IMR-90 (cell line): Measurements from ENCODE around the gene WDR62. TPM values are rescaled to one million over a fixed set of nuclear protein-coding genes. Genes with fewer than 3 reads are reported as not detected.

ENCODE experiments used
- ATAC-seq: fragments of 200-7000 bp; cut with Tn5 transposase; 2 replicates; pipeline ENCODE4 v1.9.1; 2020; ENCODE audit warnings: low read depth, mild to moderate bottlenecking, moderate library complexity
- BruUV-seq: library from RNA; stranded (reverse); fragments of 400-500 nt; replicated peaks from 2 replicates; lab custom pipeline; 2021; lab: Mats Ljungman, UMichigan
- CTCF ChIA-PET: fragments of 300-600 bp; formaldehyde crosslinking; extraction: SDS; loops from one replicate; lab custom pipeline; 2021; ENCODE audit warnings: antibody characterized with exemption; lab: Yijun Ruan, JAX
- POLR2A ChIA-PET: fragments of 300-600 bp; sonication (Branson Sonifier 250); formaldehyde crosslinking; loops from one replicate; lab custom pipeline; 2022; ENCODE audit warnings: antibody characterized with exemption; ENCODE audit not compliant: unreplicated experiment; lab: Charles Lee
- DNase-seq: peaks from one replicate; pipeline ENCODE4 v3.0.0; 2013
- H2AFZ ChIP-seq: replicated peaks from 2 replicates; pipeline ENCODE3; 2013; ENCODE audit warnings: low read length, mild to moderate bottlenecking; ENCODE audit not compliant: poor library complexity
- H2AK5ac ChIP-seq: 2 replicates; pipeline ENCODE4 v1.6.1; 2013; ENCODE audit warnings: low read depth, low read length, inconsistent platforms
- H2AK9ac ChIP-seq: replicated peaks from 2 replicates; pipeline ENCODE3; 2013; ENCODE audit warnings: mild to moderate bottlenecking, low read depth, low read length, moderate library complexity; ENCODE audit not compliant: poor library complexity
- H2BK120ac ChIP-seq: 2 replicates; pipeline ENCODE4 v1.6.1; 2013; ENCODE audit warnings: low read depth, low read length, inconsistent platforms
- H2BK15ac ChIP-seq: 3 replicates; pipeline ENCODE4 v1.6.1; 2013; ENCODE audit warnings: low read depth, low read length, inconsistent platforms
- H2BK20ac ChIP-seq: 2 replicates; pipeline ENCODE4 v1.6.1; 2013; ENCODE audit warnings: low read depth, mild to moderate bottlenecking, inconsistent platforms, low read length, moderate library complexity
- H2BK5ac ChIP-seq: 2 replicates; pipeline ENCODE4 v1.6.1; 2013; ENCODE audit warnings: mild to moderate bottlenecking, low read depth, low read length, inconsistent platforms; ENCODE audit not compliant: poor library complexity, severe bottlenecking
- H3K14ac ChIP-seq: replicated peaks from 2 replicates; pipeline ENCODE4 v1.6.1; 2013; ENCODE audit warnings: low read depth, low read length, inconsistent platforms
- H3K18ac ChIP-seq: 2 replicates; pipeline ENCODE4 v1.6.1; 2013; ENCODE audit warnings: low read depth, low read length, control low read depth
- H3K23ac ChIP-seq: 2 replicates; pipeline ENCODE4 v1.6.1; 2013; ENCODE audit warnings: low read depth, low read length, inconsistent platforms
- H3K27ac ChIP-seq: 2 replicates; pipeline ENCODE4 v1.5.1; 2013; ENCODE audit warnings: mild to moderate bottlenecking, control low read depth, low read length; ENCODE audit not compliant: insufficient read depth
- H3K27me3 ChIP-seq: 2 replicates; pipeline ENCODE4 v1.6.1; 2013; ENCODE audit warnings: low read length; ENCODE audit not compliant: control insufficient read depth, insufficient read depth
- H3K36me3 ChIP-seq: 2 replicates; pipeline ENCODE4 v1.6.1; 2013; ENCODE audit warnings: low read length, mixed read lengths; ENCODE audit not compliant: control insufficient read depth, insufficient read depth
- H3K4ac ChIP-seq: 2 replicates; pipeline ENCODE4 v1.6.1; 2013; ENCODE audit warnings: low read depth, low read length, inconsistent platforms
- H3K4me1 ChIP-seq: 2 replicates; pipeline ENCODE4 v1.6.1; 2013; ENCODE audit warnings: low read length, mixed read lengths; ENCODE audit not compliant: control insufficient read depth, insufficient read depth
- H3K4me2 ChIP-seq: 2 replicates; pipeline ENCODE4 v1.6.1; 2013; ENCODE audit warnings: low read depth, mild to moderate bottlenecking, control low read depth, low read length, moderate library complexity
- H3K4me3 ChIP-seq: 2 replicates; pipeline ENCODE4 v1.5.1; 2013; ENCODE audit warnings: low read depth, mild to moderate bottlenecking, control low read depth, low read length, moderate library complexity; ENCODE audit not compliant: insufficient read depth
- H3K56ac ChIP-seq: 2 replicates; pipeline ENCODE4 v1.6.1; 2013; ENCODE audit warnings: low read length, inconsistent platforms; ENCODE audit not compliant: insufficient read depth; ENCODE audit errors: extremely low read depth
- H3K79me1 ChIP-seq, 2 experiments: 2 replicates each; pipeline ENCODE4 v1.6.1; 2013; ENCODE audit warnings: low read length in 2 of 2, inconsistent platforms in 1 of 2, low read depth in 1 of 2
- H3K9ac ChIP-seq: 2 replicates; pipeline ENCODE4 v1.6.1; 2013; ENCODE audit warnings: low read depth, low read length, control low read depth
- H3K9me1 ChIP-seq: 2 replicates; pipeline ENCODE4 v1.6.1; 2013; ENCODE audit warnings: low read length, inconsistent platforms; ENCODE audit not compliant: insufficient read depth
- H3K9me3 ChIP-seq: 2 replicates; pipeline ENCODE4 v1.6.1; 2013; ENCODE audit warnings: low read length; ENCODE audit not compliant: control insufficient read depth, insufficient read depth
- H4K20me1 ChIP-seq: 2 replicates; pipeline ENCODE4 v1.6.1; 2013; ENCODE audit warnings: low read length, inconsistent platforms; ENCODE audit not compliant: insufficient read depth
- H4K5ac ChIP-seq: 2 replicates; pipeline ENCODE4 v1.6.1; 2013; ENCODE audit warnings: mild to moderate bottlenecking, low read depth, low read length, control low read depth
- H4K8ac ChIP-seq, 2 experiments: 2 replicates each; pipeline ENCODE4 v1.6.1; 2013; ENCODE audit warnings: low read depth in 2 of 2, low read length in 2 of 2, control low read depth in 1 of 2, inconsistent platforms in 1 of 2
- H4K91ac ChIP-seq: 2 replicates; pipeline ENCODE4 v1.6.1; 2013; ENCODE audit warnings: low read depth, low read length, inconsistent platforms; ENCODE audit not compliant: insufficient read depth
- BHLHE40 ChIP-seq: fragments of 150-350 bp; IDR thresholded peaks from 2 replicates; pipeline ENCODE4 v1.6.1; 2016; ENCODE audit warnings: mild to moderate bottlenecking, low read depth, low read length
- ELK1 ChIP-seq: fragments of 150-350 bp; IDR thresholded peaks from 2 replicates; pipeline ENCODE4 v1.6.1; 2016; ENCODE audit warnings: low read depth, mild to moderate bottlenecking, low read length, moderate library complexity, borderline replicate concordance
- MAZ ChIP-seq: IDR thresholded peaks from 2 replicates; pipeline ENCODE4 v1.6.1; 2012; ENCODE audit warnings: low read depth, mild to moderate bottlenecking, low read length, improper control_type of control experiment, moderate library complexity, borderline replicate concordance
- MXI1 ChIP-seq: IDR thresholded peaks from 2 replicates; pipeline ENCODE4 v1.6.1; 2012; ENCODE audit warnings: low read depth, mild to moderate bottlenecking, low read length, moderate library complexity, borderline replicate concordance
- NFE2L2 ChIP-seq: fragments of 150-350 bp; IDR thresholded peaks from 2 replicates; pipeline ENCODE4 v1.6.1; 2016; ENCODE audit warnings: low read depth, mild to moderate bottlenecking, low read length
- POLR2A ChIP-seq: IDR thresholded peaks from 2 replicates; pipeline ENCODE4 v1.6.1; 2012; ENCODE audit warnings: mild to moderate bottlenecking, low read depth, low read length
- USF2 ChIP-seq: fragments of 150-350 bp; IDR thresholded peaks from 2 replicates; pipeline ENCODE4 v1.6.1; 2017; ENCODE audit warnings: mild to moderate bottlenecking, antibody characterized with exemption, low read length, low read depth
- WGBS, 2 experiments: methylation state at CpG; one replicate each; pipeline versions ENCODE4 v1.1.5 to v1.1.7; 2013; ENCODE audit warnings: missing lambda C conversion rate in 2 of 2; ENCODE audit not compliant: insufficient read length in 1 of 2; ENCODE audit errors: extremely low coverage in 2 of 2; 5-methylcytosine and 5-hydroxymethylcytosine counted together
- dilution Hi-C: fragments of 300-500 bp; cut with HindIII; formaldehyde crosslinking; loops from one replicate; pipeline ENCODE4 v1.14.3; 2018; ENCODE audit warnings: low sequenced_read_pairs; ENCODE audit not compliant: unreplicated experiment
- in situ Hi-C: fragments of 300-500 bp; cut with MboI; formaldehyde crosslinking; loops from 3 replicates; pipeline ENCODE4 v1.14.3; 2019; ENCODE audit warnings: low sequenced_read_pairs, inconsistent platforms, mixed read lengths
- intact Hi-C: fragments of 100-400 bp; cut with micrococcal nuclease; formaldehyde crosslinking; loops from 2 replicates; pipeline ENCODE4 v1.10.0; 2022
- polyA plus RNA-seq, 3 experiments: library from polyadenylated mRNA; depleted of rRNA; stranded (reverse); fragments of >200 nt; gene quantifications; 2 replicates each; pipeline ENCODE4 v1.2.3, GENCODE V29; 2012; ENCODE audit warnings: low replicate concordance in 1 of 3
- total RNA-seq: library from RNA; depleted of rRNA; stranded (reverse); fragments of >200 nt; gene quantifications from 2 replicates; pipeline ENCODE4 v1.2.3, GENCODE V29; 2012

WDR62 gene
- total and polyA plus RNA-seq, 2 of the 4 experiments (the other 2 are of a cell fraction): 4.5 to 7.0 TPM

GRCh38 chr19:36114721-36115452, 60.2 kb downstream of the WDR62 start, which contains the start of gene POLR2I:
POLR2I (minus strand) TSS chr19:36114875; CDS start chr19:36114856, 19 bp downstream.
- H3K56ac ChIP-seq: peak within 1 kb of the TSS; percentile 82
- peak within 1 kb of the TSS; percentile 84 for H4K91ac ChIP-seq
- H4K8ac ChIP-seq: peak within 1 kb of the TSS; percentile 48 to 97
- peak within 1 kb of the TSS; percentile 62 for H3K23ac ChIP-seq
- H2AK9ac ChIP-seq: peak within 1 kb of the TSS; percentile 99
- ChIA-PET CTCF (interaction anchor here (2.3 to 3.5 kb wide), 2 partner anchors 13 to 54 kb away, joined by 6 to 14 read pairs; no protein-coding TSS in a partner anchor), POLR2A (no interaction called here)
- H3K4me2 ChIP-seq: peak within 1 kb of the TSS; percentile 94
- 0% methylated on average over 22 of the region's 60 CpGs; no CpG with 5 or more reads in 1 of the 2 experiments for WGBS, 2 experiments
- TF ChIP-seq POLR2A: peak; percentile 43
- no peak for TF ChIP-seq ELK1
- peak; percentile 54; the same call in 1 of the 2 replicates for TF ChIP-seq MAZ
- peak; percentile 98 for TF ChIP-seq MXI1
- TF ChIP-seq USF2: peak; percentile 87
- TF ChIP-seq NFE2L2: no peak
- peak; percentile 93 for TF ChIP-seq BHLHE40
- peak within 1 kb of the TSS; percentile 40; the same call in 1 of the 2 replicates for H2BK20ac ChIP-seq
- peaks cover 7% of the 10 kb centered on the region for H3K4me1 ChIP-seq
- H2BK15ac ChIP-seq: peak within 1 kb of the TSS; percentile 76; the same call in 2 of the 3 replicates
- peak; percentile 100 for DNase-seq
- dilution Hi-C loops: no loop called here
- 0 out of 2 replicates have a peak, but pooled peaks cover 6% of the 10 kb centered on the region for H3K9me1 ChIP-seq
- BruUV-seq: no TSS peak
- H2BK5ac ChIP-seq: peak within 1 kb of the TSS; percentile 83
- H3K18ac ChIP-seq: peak within 1 kb of the TSS; percentile 35; the same call in 1 of the 2 replicates
- intact Hi-C loops: loop anchor here (2.0 kb wide), 2 partner anchors 26 to 54 kb away; partner anchors contain the start of gene CAPNS1
- peak within 1 kb of the TSS; percentile 65 for H4K5ac ChIP-seq
- H2BK120ac ChIP-seq: peak within 1 kb of the TSS; percentile 79
- peak within 1 kb of the TSS; percentile 71 for H3K27ac ChIP-seq
- no peaks in the 10 kb centered on the region for H3K27me3 ChIP-seq
- peak within 1 kb of the TSS; percentile 65; the same call in 1 of the 2 replicates for H2AK5ac ChIP-seq
- H3K9ac ChIP-seq: peak within 1 kb of the TSS; percentile 83
- H3K79me1 ChIP-seq: peaks cover 27 to 60% of the 10 kb centered on the region in 2 experiments
- peak within 1 kb of the TSS; percentile 100 for H2AFZ ChIP-seq
- no peaks in the 10 kb centered on the region for H3K9me3 ChIP-seq
- peak within 1 kb of the TSS; percentile 63 for H3K4me3 ChIP-seq
- H4K20me1 ChIP-seq: peaks cover 10% of the 10 kb centered on the region
- H3K36me3 ChIP-seq: peaks cover 21% of the 10 kb centered on the region
- ATAC-seq: peak; percentile 93
- peak within 1 kb of the TSS; percentile 96 for H3K4ac ChIP-seq
- in situ Hi-C loops: no loop called here
- H3K14ac ChIP-seq: peak within 1 kb of the TSS; percentile 88
